Esophagus squamous epithelium (tissue), 4 donors: ENCODE results near the gene CLDN14.

Source experiments
- CTCF ChIP-seq, 6 experiments: fragments of 450-650 bp in 4 of 6; fragments of 200-600 bp in 2 of 6; sonication (generic) in 2 of 6; IDR thresholded peaks; one replicate each; pipeline ENCODE4 v1.5.1; 2016 to 2019; ENCODE audit warnings: antibody characterized with exemption in 6 of 6, mild to moderate bottlenecking in 4 of 6, moderate library complexity in 4 of 6
- POLR2A ChIP-seq, 4 donors: fragments of 450-650 bp; IDR thresholded peaks; one replicate each; pipeline ENCODE4 v1.6.1; 2017; ENCODE audit warnings: antibody characterized with exemption in 4 of 4, mild to moderate bottlenecking in 4 of 4, moderate library complexity in 3 of 4

DNA sequence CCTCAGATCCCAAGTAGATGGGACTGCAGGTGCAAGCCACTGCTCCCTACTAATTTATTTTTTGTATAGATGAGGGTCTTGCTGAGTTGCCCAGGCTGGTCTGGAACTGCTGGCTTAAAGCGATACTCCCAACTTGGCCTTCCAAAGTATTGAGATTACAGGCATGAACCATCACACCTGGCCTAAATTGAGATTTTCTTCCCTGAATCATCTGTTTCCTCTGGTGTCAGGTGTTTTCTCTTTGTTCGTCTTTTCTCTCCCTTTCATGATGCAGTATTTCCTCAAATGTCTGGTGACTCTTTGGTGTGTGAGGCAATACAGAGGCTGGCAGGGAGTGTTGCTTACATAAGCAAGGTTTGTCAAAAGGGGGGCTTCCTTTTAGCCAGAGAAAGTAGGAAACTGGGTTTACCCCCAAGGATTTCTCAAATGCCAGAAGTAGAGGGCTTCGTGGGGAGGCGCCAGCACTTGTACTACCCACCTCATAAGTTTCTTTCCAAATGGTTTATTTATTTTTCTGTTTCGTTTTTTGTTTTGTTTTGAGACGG is 27.6 kb downstream of the CLDN14 start:
- TF ChIP-seq POLR2A (IDR thresholded peaks at IDR 0.05) (no peak), CTCF (IDR thresholded peaks at IDR 0.05) (no peak)
